Measurements from ENCODE around the gene ADSL.

Gene ADSL

GRCh38 chr22:40396882-40397281 lies 50.6 kb downstream of the ADSL start:
- H3K4me1 ChIP-seq (ENCODE audit: insufficient read depth, low read length): no peaks in the 10 kb centered on the region; the same call in 1 of the 2 replicates
- no peak overlapping the region for H3K9ac ChIP-seq (ENCODE audit: low read depth, low read length)
- peaks cover 6% of the 10 kb centered on the region; the same call in 1 of the 2 replicates for H3K36me3 ChIP-seq (ENCODE audit: insufficient read depth, low read length)
- no peaks in the 10 kb centered on the region for H3K9me3 ChIP-seq (ENCODE audit: control insufficient read depth, insufficient read depth, low read length)

GRCh38 chr22:40397396-40397795 lies 51.1 kb downstream of the ADSL start:
- H3K9me3 ChIP-seq (ENCODE audit: control insufficient read depth, insufficient read depth, low read length): no peaks in the 10 kb centered on the region
- H3K9ac ChIP-seq (ENCODE audit: low read depth, low read length): no peak overlapping the region
- H3K36me3 ChIP-seq (ENCODE audit: insufficient read depth, low read length): peaks cover 7% of the 10 kb centered on the region; the same call in 1 of the 2 replicates
- H3K4me1 ChIP-seq (ENCODE audit: insufficient read depth, low read length): no peaks in the 10 kb centered on the region; the same call in 1 of the 2 replicates

GRCh38 chr22:40399621-40400020 lies 53.3 kb downstream of the ADSL start:
- Histone ChIP-seq H3K9ac (ENCODE audit: low read depth, low read length) (no peak overlapping the region), H3K36me3 (ENCODE audit: insufficient read depth, low read length) (peaks cover 7% of the 10 kb centered on the region; the same call in 1 of the 2 replicates), H3K4me1 (ENCODE audit: insufficient read depth, low read length) (no peaks in the 10 kb centered on the region; the same call in 1 of the 2 replicates), H3K9me3 (ENCODE audit: control insufficient read depth, insufficient read depth, low read length) (no peaks in the 10 kb centered on the region)

- peaks cover 7% of the 10 kb centered on the region; the same call in 1 of the 2 replicates for H3K36me3 ChIP-seq (ENCODE audit: insufficient read depth, low read length)
- H3K4me1 ChIP-seq (ENCODE audit: insufficient read depth, low read length): no peaks in the 10 kb centered on the region; the same call in 1 of the 2 replicates
- no peak overlapping the region for H3K9ac ChIP-seq (ENCODE audit: low read depth, low read length)
- no peaks in the 10 kb centered on the region for H3K9me3 ChIP-seq (ENCODE audit: control insufficient read depth, insufficient read depth, low read length)
Observed at GRCh38 chr22:40400159-40400558, 53.9 kb downstream of the ADSL start.

GRCh38 chr22:40401532-40401931 lies 55.2 kb downstream of the ADSL start:
- Histone ChIP-seq H3K9me3 (ENCODE audit: control insufficient read depth, insufficient read depth, low read length) (no peaks in the 10 kb centered on the region), H3K36me3 (ENCODE audit: insufficient read depth, low read length) (peaks cover 11% of the 10 kb centered on the region; the same call in 1 of the 2 replicates), H3K9ac (ENCODE audit: low read depth, low read length) (no peak overlapping the region), H3K4me1 (ENCODE audit: insufficient read depth, low read length) (no peaks in the 10 kb centered on the region; the same call in 1 of the 2 replicates)

- H3K9ac ChIP-seq (ENCODE audit: low read depth, low read length): no peak overlapping the region
- peaks cover 11% of the 10 kb centered on the region; the same call in 1 of the 2 replicates for H3K36me3 ChIP-seq (ENCODE audit: insufficient read depth, low read length)
Observed at GRCh38 chr22:40401981-40402406, 55.7 kb downstream of the ADSL start.

GRCh38 chr22:40403141-40403540 lies 56.8 kb downstream of the ADSL start:
- Histone ChIP-seq H3K36me3 (ENCODE audit: insufficient read depth, low read length) (peaks cover 11% of the 10 kb centered on the region; the same call in 1 of the 2 replicates), H3K9me3 (ENCODE audit: control insufficient read depth, insufficient read depth, low read length) (no peaks in the 10 kb centered on the region)

More at GRCh38 chr22:40401981-40402406, 55.7 kb downstream of the ADSL start:
- Histone ChIP-seq H3K9me3 (ENCODE audit: control insufficient read depth, insufficient read depth, low read length) (no peaks in the 10 kb centered on the region), H3K4me1 (ENCODE audit: insufficient read depth, low read length) (no peaks in the 10 kb centered on the region; the same call in 1 of the 2 replicates)

GRCh38 chr22:40403651-40404050 lies 57.4 kb downstream of the ADSL start:
- no peak overlapping the region for H3K9ac ChIP-seq (ENCODE audit: low read depth, low read length)
- H3K9me3 ChIP-seq (ENCODE audit: control insufficient read depth, insufficient read depth, low read length): no peaks in the 10 kb centered on the region
- peaks cover 11% of the 10 kb centered on the region; the same call in 1 of the 2 replicates for H3K36me3 ChIP-seq (ENCODE audit: insufficient read depth, low read length)
- H3K4me1 ChIP-seq (ENCODE audit: insufficient read depth, low read length): no peaks in the 10 kb centered on the region

More at GRCh38 chr22:40403141-40403540, 56.8 kb downstream of the ADSL start:
- H3K4me1 ChIP-seq (ENCODE audit: insufficient read depth, low read length): no peaks in the 10 kb centered on the region
- no peak overlapping the region for H3K9ac ChIP-seq (ENCODE audit: low read depth, low read length)

GRCh38 chr22:40404251-40405177 lies 58.2 kb downstream of the ADSL start:
- Histone ChIP-seq H3K9me3 (ENCODE audit: control insufficient read depth, insufficient read depth, low read length) (no peaks in the 10 kb centered on the region), H3K36me3 (ENCODE audit: insufficient read depth, low read length) (peaks cover 11% of the 10 kb centered on the region; the same call in 1 of the 2 replicates), H3K4me1 (ENCODE audit: insufficient read depth, low read length) (no peaks in the 10 kb centered on the region), H3K9ac (ENCODE audit: low read depth, low read length) (no peak overlapping the region)

- H3K4me1 ChIP-seq (ENCODE audit: insufficient read depth, low read length): no peaks in the 10 kb centered on the region; the same call in 1 of the 2 replicates
- H3K9me3 ChIP-seq (ENCODE audit: control insufficient read depth, insufficient read depth, low read length): no peaks in the 10 kb centered on the region
- peaks cover 11% of the 10 kb centered on the region; the same call in 1 of the 2 replicates for H3K36me3 ChIP-seq (ENCODE audit: insufficient read depth, low read length)
- H3K9ac ChIP-seq (ENCODE audit: low read depth, low read length): no peak overlapping the region
Observed at GRCh38 chr22:40405178-40406062, 59.1 kb downstream of the ADSL start.

GRCh38 chr22:40406063-40406890 lies 60.0 kb downstream of the ADSL start:
- Histone ChIP-seq H3K9me3 (ENCODE audit: control insufficient read depth, insufficient read depth, low read length) (no peaks in the 10 kb centered on the region), H3K4me1 (ENCODE audit: insufficient read depth, low read length) (no peaks in the 10 kb centered on the region; the same call in 1 of the 2 replicates), H3K9ac (ENCODE audit: low read depth, low read length) (no peak overlapping the region), H3K36me3 (ENCODE audit: insufficient read depth, low read length) (peaks cover 15% of the 10 kb centered on the region; the same call in 1 of the 2 replicates)

GRCh38 chr22:40407021-40407761 lies 60.9 kb downstream of the ADSL start:
- Histone ChIP-seq H3K4me1 (ENCODE audit: insufficient read depth, low read length) (no peaks in the 10 kb centered on the region; the same call in 1 of the 2 replicates), H3K9ac (ENCODE audit: low read depth, low read length) (no peak overlapping the region), H3K36me3 (ENCODE audit: insufficient read depth, low read length) (peaks cover 8% of the 10 kb centered on the region; the same call in 1 of the 2 replicates), H3K9me3 (ENCODE audit: control insufficient read depth, insufficient read depth, low read length) (no peaks in the 10 kb centered on the region)

All from ES-I3 (cell line).